ENCODE data around the gene XRCC4.
"Not testable (repeated sequence)": the region's sequence is repeated elsewhere in the genome, so short reads cannot be mapped to it uniquely, and the experiment has no call there.

Gene XRCC4

GRCh38 chr5:83283761-83284160 lies 206.4 kb downstream of the XRCC4 start:
- no peak for DNase-seq

- no peak for DNase-seq
These were observed 208.5 kb downstream of the XRCC4 start for GRCh38 chr5:83285661-83286398.

GRCh38 chr5:83294246-83294645 lies 216.9 kb downstream of the XRCC4 start:
- no peak for DNase-seq

GRCh38 chr5:83299353-83299752 lies 222.0 kb downstream of the XRCC4 start:
- DNase-seq, result no peak

- DNase-seq, result no peak
These were observed 229.4 kb downstream of the XRCC4 start for GRCh38 chr5:83306572-83307241.

- no peak for DNase-seq
These were observed 235.3 kb downstream of the XRCC4 start for GRCh38 chr5:83312663-83313062.

- DNase-seq, result no peak
These were observed 236.1 kb downstream of the XRCC4 start for GRCh38 chr5:83313436-83313835.

GRCh38 chr5:83321483-83322055 lies 244.2 kb downstream of the XRCC4 start:
- DNase-seq, result no peak

- no peak for DNase-seq
These were observed 245.1 kb downstream of the XRCC4 start for GRCh38 chr5:83322273-83322924.

GRCh38 chr5:83323557-83324180 lies 246.3 kb downstream of the XRCC4 start:
- no peak for DNase-seq

- no peak for DNase-seq
These were observed 254.5 kb downstream of the XRCC4 start for GRCh38 chr5:83331842-83332241.

GRCh38 chr5:83337453-83338035 lies 260.2 kb downstream of the XRCC4 start:
- no peak for DNase-seq

GRCh38 chr5:83340511-83340918 lies 263.2 kb downstream of the XRCC4 start:
- no peak for DNase-seq

- DNase-seq, result no peak
These were observed 264.5 kb downstream of the XRCC4 start for GRCh38 chr5:83341815-83342334.

- DNase-seq, result no peak
These were observed 265.1 kb downstream of the XRCC4 start for GRCh38 chr5:83342465-83342864.

- DNase-seq, result no peak
These were observed 266.0 kb downstream of the XRCC4 start for GRCh38 chr5:83343299-83343698.

- no peak for DNase-seq
These were observed 268.1 kb downstream of the XRCC4 start for GRCh38 chr5:83345423-83345822.

- no peak for DNase-seq
These were observed 271.0 kb downstream of the XRCC4 start for GRCh38 chr5:83348281-83348780.

GRCh38 chr5:83353231-83353630 lies 275.9 kb downstream of the XRCC4 start:
- DNase-seq, result no peak

- no peak for DNase-seq
These were observed 276.4 kb downstream of the XRCC4 start for GRCh38 chr5:83353774-83354173.

- DNase-seq, result no peak
These were observed 277.6 kb downstream of the XRCC4 start for GRCh38 chr5:83354958-83355357.

GRCh38 chr5:83355482-83356014 lies 278.2 kb downstream of the XRCC4 start:
- not testable (repeated sequence) for DNase-seq
